Choroid plexus epithelial cell (primary cell): ENCODE results near the gene DGKI.

ENCODE experiments used
- DNase-seq: peaks from one replicate; pipeline ENCODE4 v3.0.0-alpha.2; 2010; ENCODE audit warnings: low read depth
- H3K4me3 ChIP-seq: 2 replicates; pipeline ENCODE4 v1.5.1; 2011; ENCODE audit warnings: low read depth, mild to moderate bottlenecking, control low read depth, low read length, moderate library complexity
- CTCF ChIP-seq: conservative IDR thresholded peaks from 2 replicates; pipeline ENCODE4 v1.5.1; 2011; ENCODE audit warnings: low read depth, mild to moderate bottlenecking, control low read depth, inconsistent platforms, low read length, moderate library complexity

Gene DGKI

GRCh38 chr7:137692399-137692798 is 154.4 kb downstream of the DGKI start:
- H3K4me3 ChIP-seq: no peak overlapping the region
- DNase-seq: no peak
- TF ChIP-seq CTCF: no peak

- no peak for TF ChIP-seq CTCF
- no peak for DNase-seq
- H3K4me3 ChIP-seq: no peak overlapping the region
Measured at GRCh38 chr7:137691566-137691965, 155.2 kb downstream of the DGKI start.

- no peak overlapping the region for H3K4me3 ChIP-seq
- no peak for DNase-seq
- TF ChIP-seq CTCF: no peak
Measured at GRCh38 chr7:137690635-137691034, 156.1 kb downstream of the DGKI start.

- no peak overlapping the region for H3K4me3 ChIP-seq
- no peak for TF ChIP-seq CTCF
- no peak for DNase-seq
Measured at GRCh38 chr7:137689761-137690160, 157.0 kb downstream of the DGKI start.

GRCh38 chr7:137687556-137688265 is 159.1 kb downstream of the DGKI start:
- TF ChIP-seq CTCF: no peak
- peak; percentile 79 for DNase-seq
- H3K4me3 ChIP-seq: no peak overlapping the region

- no peak for DNase-seq
- no peak overlapping the region for H3K4me3 ChIP-seq
- TF ChIP-seq CTCF: no peak
Measured at GRCh38 chr7:137685433-137686164, 161.2 kb downstream of the DGKI start.

- no peak overlapping the region for H3K4me3 ChIP-seq
- TF ChIP-seq CTCF: no peak
- no peak for DNase-seq
Measured at GRCh38 chr7:137684776-137685175, 162.0 kb downstream of the DGKI start.
